Measurements from ENCODE around the gene MFSD11.
A peak's percentile ranks its signal among the peaks of the same experiment; 100 is the strongest.

The MFSD11 gene

DNA sequence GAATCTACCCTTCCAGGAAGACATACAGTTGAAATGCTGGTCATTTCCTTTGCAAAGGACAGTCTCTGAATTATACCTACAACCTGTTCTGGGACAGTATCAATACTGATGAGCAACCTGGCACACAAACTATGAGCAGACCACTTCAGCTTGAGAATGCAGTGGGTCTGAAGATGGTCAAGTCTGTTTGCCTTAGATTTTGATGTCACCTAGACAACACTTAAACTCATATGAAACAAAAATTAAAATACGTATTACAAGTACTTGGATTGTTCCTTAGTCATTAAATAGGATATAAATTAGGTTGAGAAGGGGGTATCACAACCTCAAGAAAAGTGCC lies 4.3 kb upstream of the MFSD11 start:
- TF ChIP-seq, protein P1, sequence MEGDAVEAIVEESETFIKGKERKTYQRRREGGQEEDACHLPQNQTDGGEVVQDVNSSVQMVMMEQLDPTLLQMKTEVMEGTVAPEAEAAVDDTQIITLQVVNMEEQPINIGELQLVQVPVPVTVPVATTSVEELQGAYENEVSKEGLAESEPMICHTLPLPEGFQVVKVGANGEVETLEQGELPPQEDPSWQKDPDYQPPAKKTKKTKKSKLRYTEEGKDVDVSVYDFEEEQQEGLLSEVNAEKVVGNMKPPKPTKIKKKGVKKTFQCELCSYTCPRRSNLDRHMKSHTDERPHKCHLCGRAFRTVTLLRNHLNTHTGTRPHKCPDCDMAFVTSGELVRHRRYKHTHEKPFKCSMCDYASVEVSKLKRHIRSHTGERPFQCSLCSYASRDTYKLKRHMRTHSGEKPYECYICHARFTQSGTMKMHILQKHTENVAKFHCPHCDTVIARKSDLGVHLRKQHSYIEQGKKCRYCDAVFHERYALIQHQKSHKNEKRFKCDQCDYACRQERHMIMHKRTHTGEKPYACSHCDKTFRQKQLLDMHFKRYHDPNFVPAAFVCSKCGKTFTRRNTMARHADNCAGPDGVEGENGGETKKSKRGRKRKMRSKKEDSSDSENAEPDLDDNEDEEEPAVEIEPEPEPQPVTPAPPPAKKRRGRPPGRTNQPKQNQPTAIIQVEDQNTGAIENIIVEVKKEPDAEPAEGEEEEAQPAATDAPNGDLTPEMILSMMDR (IDR thresholded peaks at IDR 0.05; ENCODE audit: control insufficient read depth, extremely low read depth, insufficient read depth): no peak
- H3K4me3 ChIP-seq (ENCODE audit: low read depth, low read length): no peak overlapping the region
- DNase-seq (ENCODE audit: low read depth): no peak

DNA sequence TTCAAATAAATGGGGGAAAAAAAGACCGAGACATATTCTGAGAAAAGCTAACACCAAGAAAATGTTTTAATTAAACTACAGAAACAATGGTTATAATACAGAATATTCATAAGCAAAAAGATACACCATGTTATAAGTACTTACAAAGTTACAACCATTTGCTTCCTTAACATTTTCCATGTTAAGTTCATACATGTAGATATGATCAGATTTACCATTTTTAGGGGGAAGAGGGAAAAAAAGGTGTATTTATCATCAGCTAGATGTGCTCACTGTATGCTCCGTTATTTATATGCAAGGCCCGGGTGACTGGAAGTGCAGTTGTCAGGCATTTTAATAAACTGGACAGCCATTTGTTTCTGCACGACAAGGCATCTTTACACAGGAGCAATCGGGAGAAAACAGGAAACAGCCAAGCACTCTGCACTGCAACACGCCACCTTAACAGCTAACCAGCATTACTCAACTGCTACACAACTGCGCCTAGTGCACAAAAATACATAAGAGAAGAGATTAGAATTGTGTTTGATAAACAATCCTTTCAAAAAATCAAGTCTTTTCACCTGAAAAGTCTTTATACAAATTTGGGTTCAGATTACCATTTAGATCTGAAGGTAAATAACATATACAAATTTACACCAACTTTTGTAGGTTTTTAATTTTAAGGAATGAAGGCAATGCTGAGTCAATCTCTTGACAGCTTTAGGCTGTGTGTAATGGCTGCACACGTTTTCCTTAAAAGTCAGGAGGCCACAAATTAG lies 3.7 kb upstream of the MFSD11 start:
- TF ChIP-seq, protein P1 (IDR thresholded peaks at IDR 0.05; ENCODE audit: control insufficient read depth, extremely low read depth, insufficient read depth): no peak
- no peak for DNase-seq (ENCODE audit: low read depth)
- H3K4me3 ChIP-seq (ENCODE audit: low read depth, low read length): peak overlapping the region; percentile 97

DNA sequence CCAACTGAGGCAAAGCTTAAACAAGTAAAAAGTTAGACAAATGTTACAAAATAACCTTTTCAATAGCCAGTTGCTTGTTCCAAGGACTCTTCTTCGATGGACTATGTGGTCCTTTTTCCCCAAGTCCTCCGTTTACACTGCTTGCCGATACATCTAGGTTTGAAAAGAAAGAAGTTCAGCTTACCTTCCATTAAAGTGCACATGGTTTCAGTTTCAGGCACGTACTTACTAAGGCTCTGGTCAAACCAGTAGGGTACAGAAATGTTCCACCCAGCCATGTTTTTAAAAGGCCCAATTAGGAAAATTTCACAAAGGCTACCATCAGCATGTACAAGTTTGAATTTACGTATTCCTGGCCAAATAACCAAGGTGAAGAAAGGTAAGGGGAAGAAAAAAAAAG lies 2.9 kb upstream of the MFSD11 start:
- no peak for DNase-seq (ENCODE audit: low read depth)
- TF ChIP-seq, protein P1 (IDR thresholded peaks at IDR 0.05; ENCODE audit: control insufficient read depth, extremely low read depth, insufficient read depth): no peak

DNA sequence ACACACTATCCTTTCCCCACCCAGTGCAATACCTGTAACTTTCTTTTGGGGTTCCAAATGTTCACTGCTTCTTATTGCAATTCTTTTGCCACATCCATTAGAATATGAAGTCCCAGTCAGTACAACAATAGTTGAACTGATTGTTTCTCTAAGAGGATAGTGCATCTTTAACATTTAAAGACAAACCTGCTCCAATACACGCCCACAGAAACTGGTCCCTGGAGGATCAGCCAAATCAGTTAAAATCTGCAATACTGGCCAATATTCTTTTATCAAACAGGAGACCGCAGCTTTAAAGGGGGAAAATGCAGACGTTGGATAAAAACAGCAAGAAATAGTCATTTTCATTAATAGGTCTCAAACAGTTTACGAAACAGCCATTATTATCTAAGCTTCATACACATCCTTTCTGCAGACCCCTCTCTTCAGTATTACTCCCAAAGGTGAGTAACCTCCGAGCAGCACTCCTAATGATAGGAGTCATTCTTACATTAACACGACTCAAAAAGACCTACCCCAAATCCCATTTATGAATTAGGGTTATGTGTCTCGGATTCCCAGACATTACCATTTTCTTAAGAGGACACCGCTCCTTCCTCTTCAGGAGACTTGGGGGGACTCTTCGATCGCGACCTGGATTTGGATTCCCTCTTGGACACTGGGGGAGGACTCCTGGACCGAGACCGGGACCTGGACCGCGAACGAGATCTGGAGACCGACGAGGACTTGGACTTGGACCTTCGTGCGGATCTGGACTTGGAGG lies 2.2 kb upstream of the MFSD11 start:
- H3K4me3 ChIP-seq (ENCODE audit: low read depth, low read length): peak overlapping the region; percentile 97
- TF ChIP-seq, protein P1 (IDR thresholded peaks at IDR 0.05; ENCODE audit: control insufficient read depth, extremely low read depth, insufficient read depth): no peak
- DNase-seq (ENCODE audit: low read depth): no peak

More for the DNA sequence above, 2.9 kb upstream of the MFSD11 start:
- peak overlapping the region; percentile 97 for H3K4me3 ChIP-seq (ENCODE audit: low read depth, low read length)

DNA sequence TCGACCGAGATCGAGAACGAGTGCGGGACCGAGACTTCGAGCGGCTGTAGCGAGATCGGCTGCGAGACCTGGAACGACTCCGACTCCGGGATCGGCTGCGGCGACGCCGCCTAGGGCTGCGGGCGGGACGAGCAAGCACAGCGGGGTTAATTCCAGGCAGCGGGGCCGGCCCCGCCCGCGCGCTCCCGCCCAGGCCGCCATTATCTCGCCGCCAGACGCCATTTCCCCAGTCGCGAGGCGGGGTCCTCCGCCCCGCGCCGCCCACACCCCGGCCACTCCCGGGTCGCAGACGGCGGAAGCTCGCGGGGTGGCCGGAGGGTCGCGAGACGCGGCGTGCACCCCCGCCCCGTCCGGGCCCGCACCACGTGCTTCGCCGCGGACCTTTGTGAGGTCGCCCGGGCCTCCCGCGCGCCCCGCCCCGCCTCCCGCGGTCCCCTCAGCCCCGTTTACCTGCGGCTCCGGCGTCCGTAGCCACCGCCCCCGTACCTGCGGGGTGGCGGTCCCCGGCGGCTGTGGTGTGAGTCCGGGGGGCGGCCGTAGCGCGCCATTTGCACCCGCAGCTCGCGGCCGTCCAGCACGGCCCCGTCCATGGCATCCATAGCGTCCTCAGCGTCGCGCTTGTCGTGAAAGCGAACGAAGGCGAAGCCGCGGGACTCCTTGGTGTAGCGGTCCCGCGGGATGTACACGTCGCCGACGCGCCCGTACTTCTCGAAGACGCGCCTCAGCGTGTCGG lies 1.4 kb upstream of the MFSD11 start:
- DNase-seq (ENCODE audit: low read depth): peak; percentile 45
- peak overlapping the region; percentile 97 for H3K4me3 ChIP-seq (ENCODE audit: low read depth, low read length)
- TF ChIP-seq, protein P1 (IDR thresholded peaks at IDR 0.05; ENCODE audit: control insufficient read depth, extremely low read depth, insufficient read depth): peak; percentile 25; the same call in 1 of the 2 replicates

DNA sequence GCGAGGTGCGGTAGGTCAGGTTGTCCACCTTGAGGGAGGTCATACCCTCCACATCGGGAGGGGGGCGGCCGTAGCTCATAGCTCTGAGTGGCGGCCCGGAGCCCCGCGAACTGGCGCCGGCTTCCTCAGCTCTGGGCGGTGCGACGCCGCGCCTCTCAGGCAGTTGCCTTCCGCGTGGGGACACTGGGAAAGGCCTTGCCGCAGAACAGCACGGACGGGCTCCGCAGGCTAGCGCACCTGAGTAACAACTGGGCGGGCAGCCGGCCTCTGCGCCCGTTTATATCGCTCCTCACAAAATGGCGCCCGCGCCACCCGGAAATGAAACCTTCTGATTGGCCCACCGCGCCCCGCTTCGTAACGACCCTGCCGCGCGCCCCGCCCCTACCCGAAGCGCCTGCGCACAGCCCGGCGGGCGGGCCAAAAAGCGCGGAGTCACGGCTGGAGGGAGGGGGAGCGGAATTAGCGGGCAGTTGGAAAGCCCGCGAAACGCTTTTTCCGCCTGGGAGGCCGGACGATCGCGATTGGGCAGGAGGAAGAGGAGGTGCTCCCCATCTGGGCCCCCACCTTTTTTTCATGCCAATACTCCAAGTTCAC lies 740 bp upstream of the MFSD11 start, which contains the start of gene SRSF2:
Gene SRSF2 (minus strand): TSS at position 250 of the 594 bp plus-strand sequence. CDS start 171 bp downstream, at position 79.
- peak; percentile 90 for DNase-seq (ENCODE audit: low read depth)
- peak within 1 kb of the TSS; percentile 97 for H3K4me3 ChIP-seq (ENCODE audit: low read depth, low read length)
- TF ChIP-seq, protein P1 (IDR thresholded peaks at IDR 0.05; ENCODE audit: control insufficient read depth, extremely low read depth, insufficient read depth): no peak

Data from LNCaP clone FGC (cell line).